Measurements from ENCODE around the gene SP4.
A peak's percentile ranks its signal among the peaks of the same experiment; 100 is the strongest.

Gene SP4

DNA sequence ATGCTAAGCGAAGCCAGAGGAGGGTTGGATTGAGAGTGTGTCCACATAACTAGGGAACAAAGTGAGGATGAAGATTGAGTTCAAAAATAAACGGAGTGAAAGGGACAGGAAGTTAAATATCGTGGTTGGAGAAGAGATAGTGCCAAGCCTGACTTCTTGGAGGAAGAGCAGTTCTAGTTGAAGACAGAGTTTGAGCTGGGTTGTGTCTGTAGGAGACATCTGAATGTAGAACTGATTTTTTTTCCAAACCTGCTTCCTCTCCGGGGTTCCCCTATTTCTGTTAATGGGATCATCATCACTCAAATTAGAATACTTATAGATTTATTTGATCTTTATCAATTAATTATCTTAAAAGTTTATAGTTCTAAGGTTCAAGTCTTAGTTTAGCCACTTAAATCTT lies 35.6 kb downstream of the SP4 start:
- Histone ChIP-seq H3K4me2 (ENCODE audit: low read length) (no peak overlapping the region), H3K4me3 (ENCODE audit: low read length) (no peak overlapping the region), H4K5ac (ENCODE audit: low read length) (no peak overlapping the region), H3K18ac (ENCODE audit: low read length) (no peak overlapping the region), H2BK5ac (ENCODE audit: low read length) (no peak overlapping the region), H4K8ac (ENCODE audit: low read depth, low read length) (no peak overlapping the region), H2AK5ac (ENCODE audit: low read length) (no peak overlapping the region), H3K36me3 (ENCODE audit: control insufficient read depth, insufficient read depth, low read length) (no peaks in the 10 kb centered on the region), H3K4ac (ENCODE audit: low read depth, low read length) (no peak overlapping the region), H3K27me3 (ENCODE audit: insufficient read depth, low read length, poor library complexity) (no peaks in the 10 kb centered on the region), H3K79me1 (ENCODE audit: low read length) (peaks cover 2% of the 10 kb centered on the region), H3K23ac (ENCODE audit: low read length) (no peak overlapping the region), H3K79me2 (ENCODE audit: control insufficient read depth, insufficient read depth, low read length) (no peaks in the 10 kb centered on the region), H2BK15ac (replicated peaks; ENCODE audit: low read depth) (no peak overlapping the region), H3K56ac (ENCODE audit: low read length) (no peak overlapping the region), H2BK120ac (ENCODE audit: low read depth, low read length) (no peak overlapping the region), H3K4me1 (ENCODE audit: control insufficient read depth, low read depth, low read length) (no peaks in the 10 kb centered on the region), H3K27ac (ENCODE audit: low read depth, low read length) (no peak overlapping the region), H3K9ac (ENCODE audit: low read length) (no peak overlapping the region)
- DNase-seq, result no peak
- WGBS (ENCODE audit: extremely low coverage, insufficient coverage, low lambda C conversion rate), result no CpG with 5 or more reads among the region's 4 CpGs

DNA sequence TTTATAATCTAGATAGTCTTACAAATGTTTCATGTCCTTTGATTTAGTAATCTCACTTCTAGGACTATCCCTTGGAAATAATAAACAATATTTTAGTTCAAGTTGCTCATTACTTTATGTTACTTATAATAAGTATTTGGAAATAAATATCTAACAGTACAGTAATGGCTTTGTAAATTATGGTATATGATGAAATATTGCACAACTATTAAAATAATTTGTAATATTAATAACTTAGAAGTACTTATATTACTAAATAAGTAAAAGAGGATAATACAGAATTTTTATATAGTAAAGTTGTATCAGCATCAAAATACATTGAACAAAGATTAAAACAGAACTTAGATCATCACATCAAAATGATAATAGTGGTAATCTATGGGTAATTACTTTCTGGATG lies 41.1 kb downstream of the SP4 start:
- H2AK5ac ChIP-seq (ENCODE audit: low read length), result no peak overlapping the region
- H3K79me1 ChIP-seq (ENCODE audit: low read length), result no peaks in the 10 kb centered on the region
- no peak overlapping the region for H3K18ac ChIP-seq (ENCODE audit: low read length)
- no peak overlapping the region for H3K56ac ChIP-seq (ENCODE audit: low read length)
- H3K23ac ChIP-seq (ENCODE audit: low read length), result no peak overlapping the region
- no peaks in the 10 kb centered on the region for H3K36me3 ChIP-seq (ENCODE audit: control insufficient read depth, insufficient read depth, low read length)
- H3K9ac ChIP-seq (ENCODE audit: low read length), result no peak overlapping the region
- no peak overlapping the region for H2BK5ac ChIP-seq (ENCODE audit: low read length)
- H3K27me3 ChIP-seq (ENCODE audit: insufficient read depth, low read length, poor library complexity), result no peaks in the 10 kb centered on the region
- no peaks in the 10 kb centered on the region for H3K4me1 ChIP-seq (ENCODE audit: control insufficient read depth, low read depth, low read length)
- no peak overlapping the region for H4K8ac ChIP-seq (ENCODE audit: low read depth, low read length)
- no peak overlapping the region for H4K5ac ChIP-seq (ENCODE audit: low read length)
- no peak overlapping the region for H2BK15ac ChIP-seq (replicated peaks; ENCODE audit: low read depth)
- DNase-seq, result no peak
- H3K4me3 ChIP-seq (ENCODE audit: low read length), result no peak overlapping the region
- no peaks in the 10 kb centered on the region for H3K79me2 ChIP-seq (ENCODE audit: control insufficient read depth, insufficient read depth, low read length)
- no peak overlapping the region for H3K27ac ChIP-seq (ENCODE audit: low read depth, low read length)
- H3K4ac ChIP-seq (ENCODE audit: low read depth, low read length), result no peak overlapping the region
- H3K4me2 ChIP-seq (ENCODE audit: low read length), result no peak overlapping the region
- H2BK120ac ChIP-seq (ENCODE audit: low read depth, low read length), result no peak overlapping the region

- Histone ChIP-seq H2BK5ac (ENCODE audit: low read length) (no peak overlapping the region), H3K4me2 (ENCODE audit: low read length) (no peak overlapping the region), H3K27ac (ENCODE audit: low read depth, low read length) (no peak overlapping the region), H2BK120ac (ENCODE audit: low read depth, low read length) (no peak overlapping the region), H3K36me3 (ENCODE audit: control insufficient read depth, insufficient read depth, low read length) (no peaks in the 10 kb centered on the region), H3K18ac (ENCODE audit: low read length) (no peak overlapping the region), H3K9ac (ENCODE audit: low read length) (no peak overlapping the region), H3K79me1 (ENCODE audit: low read length) (no peaks in the 10 kb centered on the region), H3K56ac (ENCODE audit: low read length) (no peak overlapping the region), H2AK5ac (ENCODE audit: low read length) (no peak overlapping the region), H3K79me2 (ENCODE audit: control insufficient read depth, insufficient read depth, low read length) (no peaks in the 10 kb centered on the region), H4K8ac (ENCODE audit: low read depth, low read length) (no peak overlapping the region), H2BK15ac (replicated peaks; ENCODE audit: low read depth) (no peak overlapping the region), H3K27me3 (ENCODE audit: insufficient read depth, low read length, poor library complexity) (no peaks in the 10 kb centered on the region), H3K4ac (ENCODE audit: low read depth, low read length) (no peak overlapping the region), H3K23ac (ENCODE audit: low read length) (no peak overlapping the region), H4K5ac (ENCODE audit: low read length) (no peak overlapping the region), H3K4me1 (ENCODE audit: control insufficient read depth, low read depth, low read length) (no peaks in the 10 kb centered on the region), H3K4me3 (ENCODE audit: low read length) (no peak overlapping the region)
- no peak for DNase-seq
- WGBS (ENCODE audit: extremely low coverage, insufficient coverage, low lambda C conversion rate), result no CpG with 5 or more reads among the region's 3 CpGs
Observed at GRCh38 chr7:21469894-21470293, 42.0 kb downstream of the SP4 start.

- Histone ChIP-seq H3K23ac (ENCODE audit: low read length) (no peak overlapping the region), H3K27me3 (ENCODE audit: insufficient read depth, low read length, poor library complexity) (no peaks in the 10 kb centered on the region), H3K4me2 (ENCODE audit: low read length) (no peak overlapping the region), H4K5ac (ENCODE audit: low read length) (no peak overlapping the region), H3K4ac (ENCODE audit: low read depth, low read length) (no peak overlapping the region), H2BK5ac (ENCODE audit: low read length) (no peak overlapping the region), H3K4me1 (ENCODE audit: control insufficient read depth, low read depth, low read length) (no peaks in the 10 kb centered on the region), H3K56ac (ENCODE audit: low read length) (no peak overlapping the region), H3K36me3 (ENCODE audit: control insufficient read depth, insufficient read depth, low read length) (no peaks in the 10 kb centered on the region), H3K9ac (ENCODE audit: low read length) (no peak overlapping the region), H2BK15ac (replicated peaks; ENCODE audit: low read depth) (no peak overlapping the region), H3K18ac (ENCODE audit: low read length) (no peak overlapping the region), H3K79me2 (ENCODE audit: control insufficient read depth, insufficient read depth, low read length) (no peaks in the 10 kb centered on the region), H2BK120ac (ENCODE audit: low read depth, low read length) (no peak overlapping the region), H3K79me1 (ENCODE audit: low read length) (peaks cover 1% of the 10 kb centered on the region), H2AK5ac (ENCODE audit: low read length) (no peak overlapping the region), H3K27ac (ENCODE audit: low read depth, low read length) (no peak overlapping the region), H4K8ac (ENCODE audit: low read depth, low read length) (no peak overlapping the region), H3K4me3 (ENCODE audit: low read length) (no peak overlapping the region)
- no CpG with 5 or more reads among the region's 1 CpG for WGBS (ENCODE audit: extremely low coverage, insufficient coverage, low lambda C conversion rate)
- DNase-seq, result no peak
Observed at GRCh38 chr7:21472029-21472428, 44.1 kb downstream of the SP4 start.

DNA sequence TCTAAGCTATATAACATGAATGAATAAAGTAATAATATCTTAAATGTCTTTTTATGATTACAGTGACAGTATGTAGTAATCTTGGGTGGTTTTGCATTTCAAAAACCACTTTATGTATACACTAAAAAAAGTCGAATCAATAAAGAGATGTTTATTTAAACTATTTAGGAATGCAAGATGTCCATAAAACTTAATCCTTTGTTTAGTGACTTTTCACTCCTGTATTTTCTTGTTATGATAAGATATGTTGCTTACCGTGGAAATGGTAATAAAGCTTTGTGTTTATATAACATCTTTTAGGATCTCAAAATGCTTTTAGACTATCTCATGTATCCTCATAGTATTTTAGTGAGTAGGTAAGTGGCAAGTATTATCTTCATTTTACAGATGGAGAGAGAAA lies 48.5 kb downstream of the SP4 start:
- Histone ChIP-seq H3K4ac (ENCODE audit: low read depth, low read length) (no peak overlapping the region), H3K4me2 (ENCODE audit: low read length) (no peak overlapping the region), H3K4me1 (ENCODE audit: control insufficient read depth, low read depth, low read length) (no peaks in the 10 kb centered on the region), H4K8ac (ENCODE audit: low read depth, low read length) (no peak overlapping the region), H2BK5ac (ENCODE audit: low read length) (no peak overlapping the region), H3K27me3 (ENCODE audit: insufficient read depth, low read length, poor library complexity) (no peaks in the 10 kb centered on the region), H3K23ac (ENCODE audit: low read length) (no peak overlapping the region), H4K5ac (ENCODE audit: low read length) (no peak overlapping the region), H3K79me2 (ENCODE audit: control insufficient read depth, insufficient read depth, low read length) (no peaks in the 10 kb centered on the region), H2BK120ac (ENCODE audit: low read depth, low read length) (no peak overlapping the region), H2AK5ac (ENCODE audit: low read length) (no peak overlapping the region), H3K9ac (ENCODE audit: low read length) (no peak overlapping the region), H3K27ac (ENCODE audit: low read depth, low read length) (no peak overlapping the region), H3K18ac (ENCODE audit: low read length) (no peak overlapping the region), H2BK15ac (replicated peaks; ENCODE audit: low read depth) (no peak overlapping the region), H3K56ac (ENCODE audit: low read length) (no peak overlapping the region), H3K36me3 (ENCODE audit: control insufficient read depth, insufficient read depth, low read length) (no peaks in the 10 kb centered on the region), H3K79me1 (ENCODE audit: low read length) (peaks cover 2% of the 10 kb centered on the region), H3K4me3 (ENCODE audit: low read length) (no peak overlapping the region)
- WGBS (ENCODE audit: extremely low coverage, insufficient coverage, low lambda C conversion rate), result no CpG with 5 or more reads among the region's 2 CpGs
- no peak for DNase-seq

DNA sequence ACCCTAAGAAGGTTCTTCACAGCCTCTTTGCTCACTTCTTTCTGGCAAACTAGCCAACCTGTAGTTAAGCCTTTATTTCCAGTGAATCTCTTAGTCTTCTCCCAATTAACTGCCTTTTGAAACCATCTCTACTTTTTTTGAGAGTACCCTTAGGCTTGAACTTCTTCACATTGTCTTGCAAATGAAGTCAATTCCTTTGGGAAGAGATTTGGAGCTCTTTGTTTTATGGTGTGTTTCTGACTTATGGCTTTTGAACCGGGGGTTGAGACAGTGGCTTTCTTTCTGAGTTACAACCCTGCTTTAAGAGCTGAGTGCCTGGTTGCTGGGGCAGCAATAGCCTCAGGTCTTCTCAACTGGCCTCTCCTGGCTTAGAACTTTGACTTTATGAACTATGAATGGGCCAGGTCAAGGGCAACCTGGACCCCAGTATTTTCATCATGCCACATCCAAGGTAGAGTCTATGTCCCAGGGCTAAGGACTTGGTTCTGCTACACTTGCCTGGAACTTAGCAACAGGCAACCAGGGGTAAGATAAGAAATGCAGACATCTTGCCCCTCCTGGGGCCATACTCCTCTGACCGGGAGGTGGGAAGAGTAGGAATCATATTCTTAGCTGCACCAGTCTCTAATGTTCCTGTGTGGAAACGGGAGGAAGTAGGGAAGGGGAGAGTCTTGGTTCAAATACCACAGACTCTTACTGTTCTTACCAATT lies 53.0 kb downstream of the SP4 start:
- Histone ChIP-seq H3K4me2 (ENCODE audit: low read length) (no peak overlapping the region), H3K18ac (ENCODE audit: low read length) (peak overlapping the region; percentile 41), H2BK120ac (ENCODE audit: low read depth, low read length) (no peak overlapping the region), H4K8ac (ENCODE audit: low read depth, low read length) (no peak overlapping the region), H3K56ac (ENCODE audit: low read length) (no peak overlapping the region), H3K4ac (ENCODE audit: low read depth, low read length) (no peak overlapping the region), H3K23ac (ENCODE audit: low read length) (no peak overlapping the region), H3K27me3 (ENCODE audit: insufficient read depth, low read length, poor library complexity) (no peaks in the 10 kb centered on the region), H3K4me1 (ENCODE audit: control insufficient read depth, low read depth, low read length) (no peaks in the 10 kb centered on the region), H2BK15ac (replicated peaks; ENCODE audit: low read depth) (no peak overlapping the region), H3K79me1 (ENCODE audit: low read length) (peaks cover 2% of the 10 kb centered on the region), H2AK5ac (ENCODE audit: low read length) (no peak overlapping the region), H3K9ac (ENCODE audit: low read length) (no peak overlapping the region), H4K5ac (ENCODE audit: low read length) (no peak overlapping the region), H3K27ac (ENCODE audit: low read depth, low read length) (no peak overlapping the region), H3K79me2 (ENCODE audit: control insufficient read depth, insufficient read depth, low read length) (no peaks in the 10 kb centered on the region), H3K4me3 (ENCODE audit: low read length) (no peak overlapping the region), H2BK5ac (ENCODE audit: low read length) (no peak overlapping the region), H3K36me3 (ENCODE audit: control insufficient read depth, insufficient read depth, low read length) (no peaks in the 10 kb centered on the region)
- peak; percentile 34 for DNase-seq
- WGBS (ENCODE audit: extremely low coverage, insufficient coverage, low lambda C conversion rate), result no CpG with 5 or more reads among the region's 3 CpGs
